ENCODE data around the gene SMIM12.

Gene SMIM12

GRCh38 chr1:34896612-34897011, 37.1 kb upstream of the SMIM12 start:
- peak; percentile 21 for DNase-seq (ENCODE audit: low read depth)
- TF ChIP-seq CTCF (IDR thresholded peaks at IDR 0.05; ENCODE audit: low read length, missing control alignments) = peak; percentile 13
- H3K4me3 ChIP-seq (replicated peaks; ENCODE audit: low read depth, low read length) = no peak overlapping the region

GRCh38 chr1:34889705-34890104, 30.2 kb upstream of the SMIM12 start:
- no peak overlapping the region for H3K4me3 ChIP-seq (replicated peaks; ENCODE audit: low read depth, low read length)
- no peak for DNase-seq (ENCODE audit: low read depth)
- no peak for TF ChIP-seq CTCF (IDR thresholded peaks at IDR 0.05; ENCODE audit: low read length, missing control alignments)

- TF ChIP-seq CTCF (IDR thresholded peaks at IDR 0.05; ENCODE audit: low read length, missing control alignments) = no peak
- no peak for DNase-seq (ENCODE audit: low read depth)
- no peak overlapping the region for H3K4me3 ChIP-seq (replicated peaks; ENCODE audit: low read depth, low read length)
Measured at GRCh38 chr1:34887593-34887992, 28.0 kb upstream of the SMIM12 start.

- peak overlapping the region; percentile 40 for H3K4me3 ChIP-seq (replicated peaks; ENCODE audit: low read depth, low read length)
- DNase-seq (ENCODE audit: low read depth) = peak; percentile 28
- no peak for TF ChIP-seq CTCF (IDR thresholded peaks at IDR 0.05; ENCODE audit: low read length, missing control alignments)
Measured at GRCh38 chr1:34885405-34886247, 26.1 kb upstream of the SMIM12 start.

GRCh38 chr1:34884961-34885360, 25.4 kb upstream of the SMIM12 start:
- H3K4me3 ChIP-seq (replicated peaks; ENCODE audit: low read depth, low read length) = no peak overlapping the region
- no peak for DNase-seq (ENCODE audit: low read depth)
- TF ChIP-seq CTCF (IDR thresholded peaks at IDR 0.05; ENCODE audit: low read length, missing control alignments) = no peak

- TF ChIP-seq CTCF (IDR thresholded peaks at IDR 0.05; ENCODE audit: low read length, missing control alignments) = no peak
- no peak overlapping the region for H3K4me3 ChIP-seq (replicated peaks; ENCODE audit: low read depth, low read length)
Measured at GRCh38 chr1:34884536-34884935, 25.0 kb upstream of the SMIM12 start.

GRCh38 chr1:34879230-34879629, 19.7 kb upstream of the SMIM12 start:
- H3K4me3 ChIP-seq (replicated peaks; ENCODE audit: low read depth, low read length) = no peak overlapping the region
- DNase-seq (ENCODE audit: low read depth) = no peak
- no peak for TF ChIP-seq CTCF (IDR thresholded peaks at IDR 0.05; ENCODE audit: low read length, missing control alignments)

More at GRCh38 chr1:34884536-34884935, 25.0 kb upstream of the SMIM12 start:
- DNase-seq (ENCODE audit: low read depth) = no peak

All from fibroblast of pulmonary artery (primary cell).